GM21528 (cell line): ENCODE results near the gene HYCC1.

Experiments
- ATAC-seq: cut with Tn5 transposase; IDR thresholded peaks from one replicate; pipeline ENCODE4 v1.9.1; 2021; ENCODE audit warnings: mild to moderate bottlenecking, moderate library complexity; ENCODE audit not compliant: unreplicated experiment, low FRiP score

HYCC1 gene

GRCh38 chr7:23017309-23017708 is 3.4 kb upstream of the HYCC1 start:
- no peak for ATAC-seq

- ATAC-seq, result no peak
These were observed 2.7 kb upstream of the HYCC1 start for GRCh38 chr7:23016345-23017253.

GRCh38 chr7:23014681-23015080 is 751 bp upstream of the HYCC1 start:
- ATAC-seq, result no peak

- peak; percentile 16 for ATAC-seq
These were observed 819 bp downstream of the HYCC1 start for GRCh38 chr7:23012908-23013714.

GRCh38 chr7:23012186-23012585 is 1.7 kb downstream of the HYCC1 start:
- no peak for ATAC-seq

- no peak for ATAC-seq
These were observed 2.6 kb downstream of the HYCC1 start for GRCh38 chr7:23011222-23011924.

GRCh38 chr7:23009303-23009702 is 4.6 kb downstream of the HYCC1 start:
- no peak for ATAC-seq

- no peak for ATAC-seq
These were observed 9.7 kb downstream of the HYCC1 start for GRCh38 chr7:23004247-23004520.

GRCh38 chr7:23003505-23004246 is 10.3 kb downstream of the HYCC1 start:
- ATAC-seq, result no peak

- ATAC-seq, result no peak
These were observed 11.2 kb downstream of the HYCC1 start for GRCh38 chr7:23002698-23003097.

GRCh38 chr7:23001610-23002009 is 12.3 kb downstream of the HYCC1 start:
- ATAC-seq, result no peak

GRCh38 chr7:23000597-23001360 is 13.2 kb downstream of the HYCC1 start:
- ATAC-seq, result no peak

GRCh38 chr7:22998519-22998896 is 15.4 kb downstream of the HYCC1 start:
- no peak for ATAC-seq

GRCh38 chr7:22997871-22998518 is 15.9 kb downstream of the HYCC1 start:
- ATAC-seq, result no peak

- ATAC-seq, result no peak
These were observed 17.5 kb downstream of the HYCC1 start for GRCh38 chr7:22996470-22996869.

- no peak for ATAC-seq
These were observed 18.9 kb downstream of the HYCC1 start for GRCh38 chr7:22995011-22995410.

GRCh38 chr7:22992874-22993840 is 20.8 kb downstream of the HYCC1 start:
- ATAC-seq, result peak; percentile 82

- ATAC-seq, result no peak
These were observed 23.4 kb downstream of the HYCC1 start for GRCh38 chr7:22990588-22990949.
